Measurements from ENCODE around the gene NOCT.

- TF ChIP-seq EZH2 (IDR thresholded peaks at IDR 0.05; ENCODE audit: low read length) (no peak), CTCF (optimal IDR thresholded peaks at IDR 0.05 in 1 of 3, IDR thresholded peaks at IDR 0.05 in 1 of 3, conservative IDR thresholded peaks at IDR 0.05 in 1 of 3; ENCODE audit: extremely low read depth in 1 of 3, insufficient read depth in 2 of 3, low read length in 3 of 3) (no peak)
These were observed 68.6 kb downstream of the NOCT start for GRCh38 chr4:139083956-139084803.

Data from keratinocyte (primary cell).